Measurements from ENCODE around the gene ENAM. TPM values are rescaled to one million over a fixed set of nuclear protein-coding genes. Genes with fewer than 3 reads are reported as not detected.

Gene ENAM
- total RNA-seq, 1 experiment from 2014 or later = not detected

GRCh38 chr4:70629469-70630090 is 1.0 kb downstream of the ENAM start:
- DNase-seq (ENCODE audit: low read depth, low spot score) = no peak
- H3K4me3 ChIP-seq (ENCODE audit: low read depth in 2 of 2, low read length in 2 of 2) = no peak overlapping the region
- no peaks in the 10 kb centered on the region for H3K4me1 ChIP-seq (ENCODE audit: control insufficient read depth, insufficient read depth, low read length)
- TF ChIP-seq CTCF (IDR thresholded peaks at IDR 0.05) (no peak), SIN3A (IDR thresholded peaks at IDR 0.05; ENCODE audit: borderline replicate concordance, insufficient read depth, low read depth, low read length) (no peak), TCF7L2 (IDR thresholded peaks at IDR 0.05; ENCODE audit: low read depth, low read length) (no peak), POLR2AphosphoS5 (IDR thresholded peaks at IDR 0.05; ENCODE audit: low read depth, low read length) (no peak), REST (IDR thresholded peaks at IDR 0.05; ENCODE audit: insufficient read depth in 1 of 2, low read depth in 2 of 2, low read length in 1 of 2) (no peak)
- POLR2A ChIA-PET = no interaction called here
- H3K9me3 ChIP-seq (ENCODE audit: control insufficient read depth, insufficient read depth, low read depth, low read length) = no peaks in the 10 kb centered on the region
- H3K27ac ChIP-seq (ENCODE audit: low read length) = no peak overlapping the region
- intact Hi-C loops (cut with micrococcal nuclease; ENCODE audit: unreplicated experiment) = no loop called here
- no peaks in the 10 kb centered on the region for H3K36me3 ChIP-seq (ENCODE audit: control insufficient read depth, insufficient read depth, low read length)
- no peak for ATAC-seq
- CTCF ChIA-PET = no interaction called here
- H3K27me3 ChIP-seq (ENCODE audit: control insufficient read depth, insufficient read depth, low read length) = no peaks in the 10 kb centered on the region
- no TSS peak for BruUV-seq (replicated peaks)
- in situ Hi-C loops (cut with HindIII; ENCODE audit: low pct_unique_long_range_greater_than_20kb, low sequenced_read_pairs) = no loop called here

- ATAC-seq = no peak
- ChIA-PET CTCF (no interaction called here), POLR2A (no interaction called here)
- no peaks in the 10 kb centered on the region for H3K36me3 ChIP-seq (ENCODE audit: control insufficient read depth, insufficient read depth, low read length)
- no peak overlapping the region for H3K4me3 ChIP-seq (ENCODE audit: low read depth in 2 of 2, low read length in 2 of 2)
- in situ Hi-C loops (cut with HindIII; ENCODE audit: low pct_unique_long_range_greater_than_20kb, low sequenced_read_pairs) = no loop called here
- H3K27me3 ChIP-seq (ENCODE audit: control insufficient read depth, insufficient read depth, low read length) = no peaks in the 10 kb centered on the region
- no TSS peak for BruUV-seq (replicated peaks)
- H3K9me3 ChIP-seq (ENCODE audit: control insufficient read depth, insufficient read depth, low read depth, low read length) = no peaks in the 10 kb centered on the region
- no peaks in the 10 kb centered on the region for H3K4me1 ChIP-seq (ENCODE audit: control insufficient read depth, insufficient read depth, low read length)
- no peak overlapping the region for H3K27ac ChIP-seq (ENCODE audit: low read length)
- intact Hi-C loops (cut with micrococcal nuclease; ENCODE audit: unreplicated experiment) = no loop called here
- DNase-seq (ENCODE audit: low read depth, low spot score) = no peak
- no peak for TF ChIP-seq POLR2AphosphoS5 (IDR thresholded peaks at IDR 0.05; ENCODE audit: low read depth, low read length)
- no peak for TF ChIP-seq TCF7L2 (IDR thresholded peaks at IDR 0.05; ENCODE audit: low read depth, low read length)
- no peak for TF ChIP-seq SIN3A (IDR thresholded peaks at IDR 0.05; ENCODE audit: borderline replicate concordance, insufficient read depth, low read depth, low read length)
- no peak for TF ChIP-seq CTCF (IDR thresholded peaks at IDR 0.05)
- no peak for TF ChIP-seq REST (IDR thresholded peaks at IDR 0.05; ENCODE audit: insufficient read depth in 1 of 2, low read depth in 2 of 2, low read length in 1 of 2)
These were observed 1.6 kb downstream of the ENAM start for GRCh38 chr4:70630162-70630561.

Measured in Panc1 (cell line).